Stimulated activated CD4-positive, alpha-beta T cell treated with anti-CD3 and anti-CD28 coated beads, Interleukin-12 subunit alpha, Interleukin-12 subunit beta, amount 100 ng/mL, for 24 hours (primary cell): ENCODE measurements around the gene AICDA.
A peak's percentile ranks its signal among the peaks of the same experiment; 100 is the strongest.
"Not testable (repeated sequence)": the region's sequence is repeated elsewhere in the genome, so short reads cannot be mapped to it uniquely, and the experiment has no call there.

Experiments used
- DNase-seq, 2 experiments: peaks; one replicate each; pipeline ENCODE4 v3.0.0-alpha.2; 2020; ENCODE audit warnings: low read depth in 2 of 2

Gene AICDA

DNA sequence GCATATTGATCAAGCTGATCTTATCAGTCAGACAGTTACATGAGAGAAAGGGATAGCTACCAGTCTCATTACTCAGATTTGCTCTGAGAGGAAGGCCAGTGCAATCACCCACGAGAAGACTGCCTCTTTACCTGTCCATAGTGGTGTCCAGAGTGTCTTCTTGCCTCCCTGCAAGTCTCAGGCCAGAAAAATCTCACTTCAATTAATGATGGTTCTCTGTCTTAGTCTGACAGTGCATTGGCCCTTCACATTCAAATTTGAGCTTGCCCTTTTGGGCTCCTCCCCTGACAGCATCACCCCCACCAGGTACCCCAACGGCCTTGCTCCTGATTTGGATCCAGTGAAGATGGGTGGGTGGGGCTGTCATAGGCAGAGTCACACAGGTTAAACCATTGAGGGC lies at the start of gene AICDA:
AICDA (minus strand) TSS at position 231 of the 400 bp plus-strand sequence; CDS start at position 139, 92 bp downstream.
- no peak for DNase-seq

DNA sequence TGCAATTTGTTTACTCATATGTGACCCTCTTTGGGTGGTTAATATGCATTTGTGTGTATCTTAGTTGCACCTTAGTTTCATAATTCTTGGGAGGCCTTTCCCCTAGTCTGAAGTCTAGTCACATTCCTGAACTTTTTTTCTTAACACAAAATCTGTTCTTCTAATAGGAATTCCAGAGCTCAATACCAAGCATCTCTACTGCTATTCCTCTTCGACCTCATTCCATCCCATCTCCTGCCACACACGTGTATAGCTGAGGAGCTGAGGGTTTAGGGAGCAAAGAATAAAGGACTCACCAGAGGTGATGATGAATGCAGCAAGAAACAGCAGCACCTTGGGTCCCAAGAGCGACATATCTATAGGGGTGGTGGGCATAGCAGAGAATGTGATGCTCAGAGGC lies 49.1 kb upstream of the AICDA start:
- DNase-seq = no peak

DNA sequence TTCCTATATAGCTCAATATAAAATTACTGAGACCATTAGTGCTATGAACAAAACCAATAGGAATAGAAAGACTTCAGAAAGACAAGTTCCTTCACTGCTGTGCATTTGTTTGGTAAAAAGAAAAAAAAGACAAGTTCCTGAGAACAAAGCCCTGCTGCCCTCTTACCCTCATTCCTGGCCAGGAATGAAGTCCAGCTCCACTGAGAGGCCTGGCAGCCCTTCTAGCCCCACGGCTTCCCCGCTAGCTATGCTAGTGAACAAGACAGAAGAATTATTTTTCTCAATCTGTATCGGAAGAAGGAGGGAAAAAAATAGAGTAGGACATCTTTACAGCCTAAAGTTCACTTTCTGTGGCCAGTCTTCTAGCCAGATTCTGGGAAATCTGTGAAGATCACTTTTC lies 48.4 kb upstream of the AICDA start:
- DNase-seq = no peak

DNA sequence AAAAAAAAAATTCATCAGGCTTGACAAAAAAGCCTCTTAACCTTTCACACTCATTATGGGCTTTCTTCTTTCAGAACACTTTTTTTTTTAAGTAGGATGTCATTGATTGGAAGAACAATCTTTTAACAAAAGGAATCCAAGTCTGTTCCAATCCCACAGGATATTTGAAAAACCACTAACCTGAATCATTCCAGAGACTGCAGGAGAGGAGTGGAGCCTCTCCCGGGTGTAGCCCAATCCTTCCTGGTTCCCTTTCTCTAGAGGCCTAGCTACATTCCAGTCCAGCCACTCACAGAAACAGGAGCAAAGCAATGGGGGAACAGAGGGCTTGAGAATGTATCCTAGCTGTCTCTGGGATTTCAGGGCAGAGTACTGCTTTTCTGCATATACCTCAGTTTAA lies 45.7 kb upstream of the AICDA start:
- no peak for DNase-seq

GRCh38 chr12:8655421-8655820 lies 42.8 kb upstream of the AICDA start:
- no peak for DNase-seq

DNA sequence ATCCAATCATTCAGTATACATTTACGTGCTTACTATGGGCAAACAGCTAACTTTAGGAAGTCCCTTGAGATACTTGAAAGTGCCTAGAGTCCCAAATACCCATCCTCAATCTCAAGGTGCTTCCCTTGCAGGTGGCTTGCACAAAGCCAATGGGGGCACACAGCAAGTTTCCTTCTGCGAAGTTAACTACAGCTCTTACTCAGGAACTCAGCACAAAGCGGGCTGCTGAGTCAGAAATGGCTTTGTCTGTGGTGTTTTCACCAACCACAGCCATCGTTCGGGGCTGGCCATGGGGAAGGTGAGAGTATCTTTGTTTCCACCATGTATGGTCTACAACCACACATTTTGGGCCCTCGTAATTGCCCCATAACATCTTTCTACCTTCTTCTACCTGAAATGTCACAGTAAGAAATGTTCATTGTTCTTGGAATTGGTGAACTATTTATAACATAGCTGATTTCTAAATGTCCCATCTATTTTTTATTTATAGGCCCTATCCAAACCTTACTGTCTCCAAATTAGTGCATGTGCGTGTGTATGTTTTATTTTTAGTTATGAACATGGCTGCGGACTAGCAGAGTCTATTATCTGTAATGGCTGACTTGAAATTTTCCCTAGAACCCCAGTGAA lies 36.0 kb upstream of the AICDA start:
- peak; percentile 17 to 67 for DNase-seq

DNA sequence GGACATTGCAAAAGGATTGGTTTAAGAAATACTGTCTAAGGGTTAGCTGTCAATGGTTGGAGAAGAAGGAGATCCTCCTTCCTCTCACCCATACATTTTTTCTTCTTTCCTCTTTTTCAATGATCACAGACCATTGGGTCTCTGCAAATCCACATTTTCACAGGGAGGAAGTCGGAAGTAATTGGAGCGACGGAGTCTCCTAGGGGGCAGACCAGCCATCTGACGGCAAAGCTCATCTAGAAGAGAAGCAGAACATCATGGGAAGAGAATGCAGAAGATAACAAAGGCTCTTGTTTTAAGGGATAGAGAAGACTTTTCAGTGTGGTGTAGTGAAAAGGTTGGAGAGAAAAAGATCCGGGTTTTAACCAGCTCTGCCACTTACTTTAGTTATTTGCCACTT lies 35.3 kb upstream of the AICDA start:
- DNase-seq = no peak

GRCh38 chr12:8644345-8645248 lies 31.9 kb upstream of the AICDA start:
- peak in 1 of 2 experiments; percentile 31 for DNase-seq

DNA sequence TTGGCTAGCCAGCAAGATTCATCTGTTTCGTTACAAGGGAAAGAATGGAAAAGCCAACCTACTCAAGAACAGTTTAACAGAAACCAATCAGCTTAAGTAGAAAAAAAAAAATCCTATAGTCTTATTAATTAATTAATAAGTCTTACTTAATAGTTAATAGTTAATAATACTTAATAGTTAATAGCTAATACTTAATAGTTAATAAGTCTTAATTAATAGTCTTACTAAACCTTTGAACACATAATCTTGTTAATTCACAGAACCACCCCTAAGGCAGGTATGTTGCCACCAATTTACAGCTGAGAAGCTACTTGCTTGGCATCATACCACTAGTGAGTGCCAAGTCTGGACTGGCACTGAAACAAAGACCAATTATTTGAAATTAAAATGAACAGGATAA lies 30.1 kb upstream of the AICDA start:
- no peak for DNase-seq

DNA sequence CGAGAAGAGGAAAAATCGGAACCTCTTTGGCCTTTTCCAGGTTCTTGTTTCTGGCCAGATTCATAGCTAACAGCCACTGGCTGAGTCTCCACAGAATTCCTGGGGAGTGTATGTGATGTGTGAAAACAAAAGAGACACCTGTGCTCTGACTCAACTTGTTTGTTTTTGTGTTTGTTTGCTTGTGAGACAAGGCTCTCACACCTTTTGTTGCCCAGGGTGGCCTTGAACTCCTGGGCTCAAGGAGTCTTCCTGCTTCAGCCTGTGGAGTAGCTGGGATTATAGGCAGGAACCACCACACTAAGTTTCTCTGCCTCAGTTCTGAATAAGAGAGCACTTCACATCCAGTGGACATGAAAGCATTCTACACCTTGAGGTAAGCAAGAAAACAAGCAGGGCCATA lies 27.3 kb upstream of the AICDA start:
- DNase-seq = no peak

DNA sequence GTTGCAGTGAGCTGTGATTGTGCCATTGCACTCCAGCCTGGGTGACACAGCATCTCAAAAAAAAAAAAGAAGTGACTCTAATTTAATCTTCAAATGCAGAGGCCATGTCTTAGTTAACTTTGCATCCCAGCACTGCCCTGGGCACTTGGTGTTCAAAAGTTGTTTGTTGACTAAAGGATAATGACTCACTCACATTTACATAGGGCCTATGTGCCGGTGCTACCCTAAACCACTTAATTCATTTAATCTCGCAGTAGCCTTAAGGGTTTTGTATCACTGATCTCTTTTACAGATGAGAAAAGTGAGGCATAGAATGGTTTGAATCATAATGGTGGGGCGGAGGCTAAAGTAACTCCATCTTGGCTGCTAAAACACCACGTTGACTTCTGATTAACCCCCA lies 26.3 kb upstream of the AICDA start:
- no peak for DNase-seq

GRCh38 chr12:8637666-8638065 lies 25.0 kb upstream of the AICDA start:
- no peak for DNase-seq

- no peak for DNase-seq
Observed at GRCh38 chr12:8637244-8637643, 24.6 kb upstream of the AICDA start.

DNA sequence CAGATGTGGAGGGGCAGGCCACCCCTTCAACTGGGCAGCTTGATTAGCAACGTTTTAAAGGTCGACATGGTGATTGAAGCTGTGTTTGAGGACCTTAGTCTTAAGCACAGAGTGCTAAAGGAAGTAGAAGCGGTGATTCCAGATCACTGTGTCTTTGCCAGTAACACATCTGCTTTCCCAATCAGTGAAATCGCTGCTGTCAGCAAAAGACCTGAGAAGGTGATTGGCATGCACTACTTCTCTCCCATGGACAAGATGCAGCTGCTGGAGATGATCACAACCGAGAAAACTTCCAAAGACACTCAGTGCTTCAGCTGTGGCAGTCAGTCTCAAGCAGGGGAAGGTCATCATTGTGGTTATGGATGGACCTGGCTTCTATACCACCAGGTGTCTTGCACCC lies 23.9 kb upstream of the AICDA start:
- no peak for DNase-seq

GRCh38 chr12:8636007-8636346 lies 23.3 kb upstream of the AICDA start:
- not testable (repeated sequence) for DNase-seq

DNA sequence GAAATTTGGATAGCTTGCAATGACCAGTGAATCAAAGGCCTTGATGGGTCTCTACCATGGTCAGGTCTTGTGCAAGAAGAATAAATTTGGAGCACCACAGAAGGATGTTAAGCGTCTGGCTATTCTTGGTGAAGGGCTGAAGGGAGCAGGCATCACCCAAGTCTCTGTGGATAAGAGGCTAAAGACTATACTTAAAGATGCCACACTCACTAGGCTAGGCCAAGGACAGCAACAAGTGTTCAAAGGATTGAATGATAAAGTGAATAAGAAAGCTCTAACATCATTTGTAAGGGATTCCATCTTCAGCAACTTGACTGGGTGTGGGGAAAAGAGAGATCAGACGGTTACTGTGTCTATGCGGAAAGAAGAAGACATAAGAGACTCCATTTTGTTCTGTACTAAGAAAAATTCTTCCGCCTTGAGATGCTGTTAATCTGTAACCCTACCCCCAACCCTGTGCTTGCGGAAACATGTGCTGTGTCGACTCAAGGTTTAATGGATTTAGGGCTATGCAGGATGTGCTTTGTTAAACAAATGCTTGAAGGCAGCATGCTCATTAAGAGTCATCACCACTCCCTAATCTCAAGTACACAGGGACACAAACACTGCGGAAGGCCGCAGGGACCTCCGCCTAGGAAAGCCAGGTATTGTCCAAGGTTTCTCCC lies 22.8 kb upstream of the AICDA start:
- DNase-seq = not testable (repeated sequence)

DNA sequence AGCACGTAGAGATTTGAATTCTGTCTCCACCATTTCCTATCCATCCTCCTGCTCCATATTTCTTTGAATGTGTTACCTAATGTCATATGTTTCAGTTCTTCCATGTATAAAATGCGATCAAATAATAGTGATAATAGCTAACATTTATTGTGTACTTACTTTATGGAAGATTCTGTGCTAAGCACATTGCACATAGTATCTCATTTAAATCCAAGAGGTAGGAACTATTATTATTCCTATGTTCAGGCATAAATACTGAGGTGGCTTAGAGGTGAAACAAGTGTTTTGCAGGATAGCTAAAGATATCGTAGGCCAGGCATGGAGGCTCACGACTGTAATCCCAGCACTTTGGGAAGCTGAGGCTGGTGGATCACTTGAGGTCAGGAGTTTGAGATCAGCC lies 17.5 kb upstream of the AICDA start:
- no peak for DNase-seq

GRCh38 chr12:8629486-8630033 lies 16.9 kb upstream of the AICDA start:
- no peak for DNase-seq

GRCh38 chr12:8628731-8629130 lies 16.1 kb upstream of the AICDA start:
- no peak for DNase-seq

- DNase-seq = not testable (repeated sequence)
Observed at GRCh38 chr12:8624750-8625149, 12.1 kb upstream of the AICDA start.

- no peak for DNase-seq
Observed at GRCh38 chr12:8622646-8623045, 10.0 kb upstream of the AICDA start.

DNA sequence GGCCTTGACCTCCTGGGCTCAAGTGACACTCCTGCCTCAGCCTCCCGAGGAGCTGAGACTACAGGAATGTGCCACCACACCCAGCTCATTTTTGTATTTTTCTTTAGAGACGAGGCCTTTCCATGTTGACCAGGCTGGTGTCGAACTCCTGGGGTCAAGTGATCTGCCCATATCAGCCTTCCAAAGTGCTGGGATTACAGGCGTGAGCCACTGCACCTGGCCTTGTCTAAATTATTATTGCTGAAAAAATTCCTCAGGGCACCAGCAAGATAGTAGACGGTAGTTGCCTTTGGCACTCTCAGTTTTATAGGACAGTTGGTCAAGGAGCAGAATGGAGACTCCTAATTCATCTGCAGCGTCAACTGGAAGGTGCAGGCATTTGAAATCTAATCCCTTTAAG lies 2.5 kb upstream of the AICDA start:
- DNase-seq = no peak

GRCh38 chr12:8613881-8614280 lies 1.2 kb upstream of the AICDA start:
- DNase-seq = not testable (repeated sequence)
